Fibroblast of upper back skin (primary cell): ENCODE data around the gene KRT20.
"Not testable (repeated sequence)": the region's sequence is repeated elsewhere in the genome, so short reads cannot be mapped to it uniquely, and the experiment has no call there.

Experiments
- DNase-seq: peaks from one replicate; pipeline ENCODE4 v3.0.0-alpha.2; 2013

KRT20 gene

GRCh38 chr17:40884708-40885512 is at the start of gene KRT20:
KRT20 (minus strand) TSS chr17:40885242; CDS start chr17:40885185, 57 bp downstream.
- DNase-seq, result no peak

GRCh38 chr17:40932608-40933007 is 47.6 kb upstream of the KRT20 start:
- no peak for DNase-seq

GRCh38 chr17:40931311-40931710 is 46.3 kb upstream of the KRT20 start:
- no peak for DNase-seq

- DNase-seq, result no peak
Measured at GRCh38 chr17:40926341-40926740, 41.3 kb upstream of the KRT20 start.

GRCh38 chr17:40922239-40922638 is 37.2 kb upstream of the KRT20 start:
- peak; percentile 71 for DNase-seq

GRCh38 chr17:40921026-40921425 is 36.0 kb upstream of the KRT20 start:
- no peak for DNase-seq

GRCh38 chr17:40917116-40917515 is 32.1 kb upstream of the KRT20 start:
- DNase-seq, result not testable (repeated sequence)

- no peak for DNase-seq
Measured at GRCh38 chr17:40916366-40916765, 31.3 kb upstream of the KRT20 start.

GRCh38 chr17:40915721-40916256 is 30.7 kb upstream of the KRT20 start:
- DNase-seq, result peak; percentile 62

- DNase-seq, result peak; percentile 94
Measured at GRCh38 chr17:40915199-40915661, 30.2 kb upstream of the KRT20 start.

GRCh38 chr17:40914075-40914855 is 29.2 kb upstream of the KRT20 start:
- no peak for DNase-seq

GRCh38 chr17:40912486-40913210 is 27.6 kb upstream of the KRT20 start:
- DNase-seq, result no peak

- DNase-seq, result peak; percentile 93
Measured at GRCh38 chr17:40910441-40910841, 25.4 kb upstream of the KRT20 start.

GRCh38 chr17:40909755-40910154 is 24.7 kb upstream of the KRT20 start:
- DNase-seq, result peak; percentile 65

GRCh38 chr17:40909351-40909750 is 24.3 kb upstream of the KRT20 start:
- DNase-seq, result peak; percentile 98

GRCh38 chr17:40906613-40907012 is 21.6 kb upstream of the KRT20 start:
- no peak for DNase-seq

- DNase-seq, result no peak
Measured at GRCh38 chr17:40905370-40905769, 20.3 kb upstream of the KRT20 start.

- peak; percentile 43 for DNase-seq
Measured at GRCh38 chr17:40903129-40903847, 18.2 kb upstream of the KRT20 start.

- no peak for DNase-seq
Measured at GRCh38 chr17:40902498-40902897, 17.5 kb upstream of the KRT20 start.

- DNase-seq, result no peak
Measured at GRCh38 chr17:40901981-40902474, 17.0 kb upstream of the KRT20 start.

GRCh38 chr17:40900809-40901356 is 15.8 kb upstream of the KRT20 start:
- DNase-seq, result no peak
